Bronchial epithelial cell (primary cell): ENCODE data around the gene INPP5E. TPM values are rescaled to one million over a fixed set of nuclear protein-coding genes. Genes with fewer than 3 reads are reported as not detected.

Source experiments
- DNase-seq: peaks from one replicate; pipeline ENCODE4 v3.0.0-alpha.2; 2010; ENCODE audit warnings: low read depth
- FAIRE-seq: peaks from 2 replicates; lab custom pipeline; 2011; peaks lifted over from hg19 to GRCh38; lab: Jason Lieb, UNC
- H3K27me3 ChIP-seq: 2 replicates; pipeline ENCODE4 v1.5.1; 2011; ENCODE audit warnings: low read length; ENCODE audit not compliant: control insufficient read depth, insufficient read depth
- H3K36me3 ChIP-seq: 2 replicates; pipeline ENCODE4 v1.5.1; 2011; ENCODE audit warnings: low read length; ENCODE audit not compliant: control insufficient read depth, insufficient read depth
- H3K4me3 ChIP-seq: 2 replicates; pipeline ENCODE4 v1.5.1; 2011; ENCODE audit warnings: mild to moderate bottlenecking, low read depth, low read length, control low read depth
- CTCF ChIP-seq: IDR thresholded peaks from 2 replicates; pipeline ENCODE4 v1.5.1; 2011; ENCODE audit warnings: mild to moderate bottlenecking, moderate library complexity, low read length, control low read depth, inconsistent platforms; ENCODE audit not compliant: insufficient read depth, severe bottlenecking
- total RNA-seq: library from RNA; depleted of rRNA; stranded (reverse); fragments of >200 nt; gene quantifications from 2 replicates; pipeline ENCODE4 v1.2.1, GENCODE V29; 2014

The INPP5E gene
- total RNA-seq, 1 donor from 2014 or later, result 2.4 TPM

GRCh38 chr9:136404801-136405136 lies 34.9 kb downstream of the INPP5E start:
- DNase-seq (no peak), FAIRE-seq (no peak)
- no peak overlapping the region for H3K4me3 ChIP-seq
- TF ChIP-seq CTCF, result no peak
- H3K27me3 ChIP-seq, result no peaks in the 10 kb centered on the region
- peaks cover 32% of the 10 kb centered on the region for H3K36me3 ChIP-seq

GRCh38 chr9:136403915-136404800 lies 35.5 kb downstream of the INPP5E start:
- FAIRE-seq (no peak), DNase-seq (no peak)
- Histone ChIP-seq H3K27me3 (no peaks in the 10 kb centered on the region), H3K4me3 (no peak overlapping the region), H3K36me3 (peaks cover 32% of the 10 kb centered on the region)
- TF ChIP-seq CTCF, result no peak

DNA sequence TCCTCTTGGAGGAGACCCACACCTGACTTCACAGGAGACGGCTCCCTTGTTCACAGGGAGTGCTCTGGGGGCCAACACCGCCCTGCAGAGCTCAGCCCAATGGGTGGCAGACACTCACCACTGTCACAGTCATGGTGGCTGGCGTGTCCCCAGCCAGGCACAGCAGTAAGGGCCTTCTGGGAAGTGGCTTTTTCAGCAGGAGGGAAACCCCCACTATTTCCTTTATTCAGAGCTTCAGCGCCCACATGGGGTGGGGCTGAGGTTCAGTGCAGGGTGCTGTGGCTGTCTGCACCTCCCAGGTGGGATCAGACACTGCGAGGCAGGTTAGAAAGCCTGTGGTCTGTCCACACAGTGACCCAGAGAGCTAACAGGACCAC lies 36.1 kb downstream of the INPP5E start:
- H3K27me3 ChIP-seq, result no peaks in the 10 kb centered on the region
- no peak overlapping the region for H3K4me3 ChIP-seq
- H3K36me3 ChIP-seq, result peaks cover 34% of the 10 kb centered on the region
- DNase-seq (no peak), FAIRE-seq (no peak)
- TF ChIP-seq CTCF, result no peak

GRCh38 chr9:136402067-136402466 lies 37.6 kb downstream of the INPP5E start:
- Histone ChIP-seq H3K4me3 (no peak overlapping the region), H3K36me3 (peaks cover 32% of the 10 kb centered on the region), H3K27me3 (no peaks in the 10 kb centered on the region)
- no peak for FAIRE-seq
- DNase-seq, result no peak
- TF ChIP-seq CTCF, result no peak

DNA sequence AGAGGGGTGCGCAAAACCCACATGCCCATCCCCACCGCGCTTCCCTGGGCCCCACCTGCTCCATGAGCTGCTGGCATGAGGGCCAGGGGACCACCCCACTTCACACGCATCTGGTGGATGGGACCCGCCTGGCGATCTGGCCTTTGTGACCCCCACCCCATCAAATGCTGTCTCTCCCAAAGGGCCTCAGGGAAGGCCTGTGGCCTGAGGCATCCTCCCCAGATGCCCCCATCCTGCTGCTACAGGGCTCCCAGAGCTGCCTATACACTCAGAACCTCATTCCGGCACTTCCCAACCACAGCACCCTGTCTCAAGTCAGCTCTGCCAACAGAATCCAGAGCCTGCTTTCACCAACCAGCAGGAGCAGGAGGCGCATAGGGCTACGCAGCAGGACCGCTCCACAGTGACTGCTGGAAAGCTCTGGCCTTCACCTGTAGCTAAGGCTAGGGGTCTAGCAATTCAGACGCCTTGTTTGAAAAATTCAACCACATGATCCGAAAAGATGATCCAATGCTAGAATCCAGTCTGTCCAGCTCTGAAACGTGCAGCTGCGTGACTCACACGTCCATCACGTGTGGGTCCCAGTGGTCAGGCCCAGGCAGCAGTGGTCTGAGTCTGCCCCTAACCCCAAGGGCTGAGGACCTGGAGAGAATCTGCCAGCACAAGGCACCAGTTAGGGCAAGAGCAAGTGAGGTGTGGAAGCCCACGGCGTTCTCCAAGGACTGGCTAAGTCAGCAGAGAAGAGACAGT lies 38.3 kb downstream of the INPP5E start:
- Histone ChIP-seq H3K4me3 (no peak overlapping the region), H3K27me3 (no peaks in the 10 kb centered on the region), H3K36me3 (peaks cover 33% of the 10 kb centered on the region)
- FAIRE-seq, result no peak
- DNase-seq, result no peak
- TF ChIP-seq CTCF, result no peak
